Endothelial cell of umbilical vein (primary cell): Measurements from ENCODE around the gene PREP. TPM values are rescaled to one million over a fixed set of nuclear protein-coding genes. Genes with fewer than 3 reads are reported as not detected.

Experiments used
- BruUV-seq: library from RNA; stranded (reverse); fragments of 400-500 nt; replicated peaks from 2 replicates; lab custom pipeline; 2021; lab: Mats Ljungman, UMichigan
- CTCF ChIA-PET: fragments of 300-600, 350-600 bp; sonication (Branson Sonifier 250); formaldehyde crosslinking; loops from one replicate; lab custom pipeline; 2021; ENCODE audit warnings: antibody characterized with exemption, inconsistent platforms; lab: Charles Lee
- POLR2A ChIA-PET: fragments of 300-600, 350-600 bp; sonication (Branson Sonifier 250); formaldehyde crosslinking; loops from one replicate; lab custom pipeline; 2021; ENCODE audit warnings: antibody characterized with exemption, inconsistent platforms; lab: Charles Lee
- DNase-seq: peaks from one replicate; pipeline ENCODE4 v3.0.0-alpha.2; 2011; ENCODE audit warnings: low read depth, low spot score
- FAIRE-seq: peaks from 2 replicates; lab custom pipeline; 2011; peaks lifted over from hg19 to GRCh38; lab: Jason Lieb, UNC
- H2AFZ ChIP-seq: 2 replicates; pipeline ENCODE4 v1.6.0; 2012; ENCODE audit warnings: low read depth, low read length, control low read depth, inconsistent platforms
- H3K27ac ChIP-seq: 2 replicates; pipeline ENCODE4 v1.5.1; 2011; ENCODE audit warnings: low read depth, mild to moderate bottlenecking, control low read depth, low read length, moderate library complexity; ENCODE audit not compliant: insufficient read depth
- H3K27me3 ChIP-seq, 2 experiments: 2 replicates each; pipeline versions ENCODE4 v1.6.0 to v1.6.1; 2011; ENCODE audit warnings: low read length in 2 of 2, mixed read lengths in 1 of 2; ENCODE audit not compliant: control insufficient read depth in 2 of 2, insufficient read depth in 2 of 2
- H3K36me3 ChIP-seq, 2 experiments: 2 replicates in 1 of 2; 3 replicates in 1 of 2; pipeline ENCODE4 v1.5.1; 2011; ENCODE audit warnings: low read length in 2 of 2, mild to moderate bottlenecking in 1 of 2, moderate library complexity in 1 of 2; ENCODE audit not compliant: control insufficient read depth in 2 of 2, insufficient read depth in 2 of 2; ENCODE audit errors: extremely low read depth in 1 of 2
- H3K4me1 ChIP-seq: 3 replicates; pipeline ENCODE4 v1.5.1; 2011; ENCODE audit warnings: mild to moderate bottlenecking, low read length; ENCODE audit not compliant: control insufficient read depth, insufficient read depth; ENCODE audit errors: extremely low read depth
- H3K4me2 ChIP-seq: 2 replicates; pipeline ENCODE4 v1.6.1; 2011; ENCODE audit warnings: low read length, control low read depth, mixed read lengths; ENCODE audit not compliant: insufficient read depth
- H3K4me3 ChIP-seq, 3 experiments: fragments of 200-600 bp in 1 of 3; sonication (generic), shearing (Covaris generic) in 1 of 3; replicated peaks in 1 of 3; 2 replicates each; pipeline ENCODE4 v1.5.1; 2011 to 2016; ENCODE audit warnings: control low read depth in 3 of 3, low read length in 3 of 3, mild to moderate bottlenecking in 2 of 3, inconsistent platforms in 1 of 3, low read depth in 1 of 3, moderate library complexity in 1 of 3; ENCODE audit not compliant: insufficient read depth in 1 of 3
- H3K79me2 ChIP-seq: 2 replicates; pipeline ENCODE4 v1.6.0; 2012; ENCODE audit warnings: low read length, inconsistent platforms; ENCODE audit not compliant: control insufficient read depth, insufficient read depth
- H3K9ac ChIP-seq: replicated peaks from 2 replicates; pipeline ENCODE3; 2011; ENCODE audit warnings: low read length, control low read depth; ENCODE audit not compliant: insufficient read depth; ENCODE audit errors: extremely low read depth
- H3K9me1 ChIP-seq: replicated peaks from 3 replicates; pipeline ENCODE4 v1.6.0; 2011; ENCODE audit warnings: mild to moderate bottlenecking, low read length; ENCODE audit not compliant: control insufficient read depth, insufficient read depth; ENCODE audit errors: extremely low read depth
- H3K9me3 ChIP-seq: replicated peaks from 2 replicates; pipeline ENCODE4 v1.5.1; 2012; ENCODE audit warnings: low read length, inconsistent platforms; ENCODE audit not compliant: control insufficient read depth, insufficient read depth
- H4K20me1 ChIP-seq: replicated peaks from 2 replicates; pipeline ENCODE3; 2011; ENCODE audit warnings: mild to moderate bottlenecking, low read length; ENCODE audit not compliant: control insufficient read depth, insufficient read depth; ENCODE audit errors: extremely low read depth
- EZH2 ChIP-seq: IDR thresholded peaks from 2 replicates; pipeline ENCODE4 v1.6.1; 2012; ENCODE audit warnings: borderline replicate concordance, low read depth, mild to moderate bottlenecking, moderate library complexity, low read length, inconsistent platforms; ENCODE audit not compliant: severe bottlenecking
- FOS ChIP-seq: IDR thresholded peaks from 2 replicates; pipeline ENCODE4 v1.6.1; 2011; ENCODE audit warnings: mild to moderate bottlenecking, low read length, moderate library complexity, borderline replicate concordance; ENCODE audit not compliant: insufficient read depth
- GATA2 ChIP-seq: IDR thresholded peaks from 2 replicates; pipeline ENCODE4 v1.7.0; 2011; ENCODE audit warnings: low read depth, mild to moderate bottlenecking, moderate library complexity, mixed read lengths, low read length; ENCODE audit not compliant: insufficient read length, insufficient read depth
- JUN ChIP-seq: IDR thresholded peaks from 2 replicates; pipeline ENCODE4 v1.6.1; 2011; ENCODE audit warnings: borderline replicate concordance, low read depth; ENCODE audit not compliant: insufficient read length, insufficient read depth
- MYC ChIP-seq: IDR thresholded peaks from one replicate; pipeline ENCODE4 v1.6.1; 2011; ENCODE audit warnings: mild to moderate bottlenecking, low read depth, low read length
- POLR2A ChIP-seq: IDR thresholded peaks from 2 replicates; pipeline ENCODE4 v1.6.1; 2012; ENCODE audit warnings: low read depth, mild to moderate bottlenecking, control low read depth, low read length
- POLR2AphosphoS5 ChIP-seq: IDR thresholded peaks from 2 replicates; pipeline ENCODE4 v1.6.1; 2012; ENCODE audit warnings: low read depth, mild to moderate bottlenecking, control low read depth, low read length, moderate library complexity; ENCODE audit not compliant: insufficient read depth
- dilution Hi-C: fragments of 300-500 bp; cut with MboI; formaldehyde crosslinking; loops from one replicate; pipeline ENCODE4 v1.15.0; 2019; ENCODE audit warnings: low sequenced_read_pairs; ENCODE audit not compliant: extremely low pct_ligation_motif_present
- intact Hi-C: fragments of 100-400 bp; cut with micrococcal nuclease; formaldehyde crosslinking; loops from one replicate; pipeline ENCODE4 v1.10.0; 2022
- polyA plus RNA-seq, 4 experiments: library from polyadenylated mRNA; depleted of rRNA in 3 of 4; stranded (reverse) in 3 of 4; unstranded in 1 of 4; fragments of >200 nt; gene quantifications; 2 replicates each; pipeline versions ENCODE4 v1.2.1 to v1.2.3, GENCODE V29; 2011 to 2012; ENCODE audit warnings: missing spikeins in 1 of 4
- total RNA-seq: library from RNA; stranded (reverse); gene quantifications from 2 replicates; pipeline ENCODE4 v1.2.3, GENCODE V29; 2021
- TF ChIP-seq, protein P1 (sequence below), 2 donors: IDR thresholded peaks; 1 replicate in 1 of 2; 2 replicates in 1 of 2; pipeline ENCODE4 v1.5.1; 2011; ENCODE audit warnings: low read length in 2 of 2, mild to moderate bottlenecking in 2 of 2, moderate library complexity in 2 of 2, control low read depth in 1 of 2, inconsistent platforms in 1 of 2, low read depth in 1 of 2; ENCODE audit not compliant: insufficient read depth in 1 of 2; ENCODE audit errors: extremely low read depth in 1 of 2
- TF ChIP-seq, protein P2 (sequence below): IDR thresholded peaks from 2 replicates; pipeline ENCODE4 v1.6.1; 2011; ENCODE audit not compliant: insufficient read depth, insufficient read length

The PREP gene
- total and polyA plus RNA-seq, 2 donors (not counting 3 experiments of a cell fraction or from before 2014, with no cell fraction given) = 17.2 to 37.7 TPM

DNA sequence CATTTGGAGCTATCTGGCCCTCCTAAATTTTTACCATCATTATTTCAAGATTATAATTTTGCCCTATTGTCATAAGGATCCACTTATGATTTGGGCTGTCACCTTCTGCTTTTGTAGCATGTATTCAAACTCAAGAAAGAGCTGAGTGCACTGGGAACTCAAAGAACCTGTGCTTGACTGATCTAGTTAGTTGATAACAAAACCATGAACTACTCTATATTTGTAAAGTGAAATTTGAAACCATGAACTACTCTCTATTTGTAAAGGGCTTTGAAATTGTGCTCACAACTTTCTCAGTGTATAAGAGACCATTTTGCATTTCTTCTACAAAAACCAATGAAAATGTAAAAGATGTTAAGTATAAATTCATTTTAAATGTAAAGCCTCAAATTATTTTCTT, 145.5 kb downstream of the PREP start:
- no TSS peak for BruUV-seq
- H3K79me2 ChIP-seq = no peaks in the 10 kb centered on the region
- dilution Hi-C loops (no loop called here), intact Hi-C loops (no loop called here)
- no peaks in the 10 kb centered on the region for H3K36me3 ChIP-seq
- no peaks in the 10 kb centered on the region for H3K27me3 ChIP-seq
- no peaks in the 10 kb centered on the region for H4K20me1 ChIP-seq
- H3K4me1 ChIP-seq = no peaks in the 10 kb centered on the region
- no peak overlapping the region for H3K27ac ChIP-seq
- H3K9me1 ChIP-seq = no peaks in the 10 kb centered on the region
- FAIRE-seq (no peak), DNase-seq (no peak)
- H3K4me3 ChIP-seq = no peak overlapping the region
- H3K9me3 ChIP-seq = no peaks in the 10 kb centered on the region
- POLR2A ChIA-PET = no interaction called here
- no peak for TF ChIP-seq GATA2
- TF ChIP-seq, protein P1, sequence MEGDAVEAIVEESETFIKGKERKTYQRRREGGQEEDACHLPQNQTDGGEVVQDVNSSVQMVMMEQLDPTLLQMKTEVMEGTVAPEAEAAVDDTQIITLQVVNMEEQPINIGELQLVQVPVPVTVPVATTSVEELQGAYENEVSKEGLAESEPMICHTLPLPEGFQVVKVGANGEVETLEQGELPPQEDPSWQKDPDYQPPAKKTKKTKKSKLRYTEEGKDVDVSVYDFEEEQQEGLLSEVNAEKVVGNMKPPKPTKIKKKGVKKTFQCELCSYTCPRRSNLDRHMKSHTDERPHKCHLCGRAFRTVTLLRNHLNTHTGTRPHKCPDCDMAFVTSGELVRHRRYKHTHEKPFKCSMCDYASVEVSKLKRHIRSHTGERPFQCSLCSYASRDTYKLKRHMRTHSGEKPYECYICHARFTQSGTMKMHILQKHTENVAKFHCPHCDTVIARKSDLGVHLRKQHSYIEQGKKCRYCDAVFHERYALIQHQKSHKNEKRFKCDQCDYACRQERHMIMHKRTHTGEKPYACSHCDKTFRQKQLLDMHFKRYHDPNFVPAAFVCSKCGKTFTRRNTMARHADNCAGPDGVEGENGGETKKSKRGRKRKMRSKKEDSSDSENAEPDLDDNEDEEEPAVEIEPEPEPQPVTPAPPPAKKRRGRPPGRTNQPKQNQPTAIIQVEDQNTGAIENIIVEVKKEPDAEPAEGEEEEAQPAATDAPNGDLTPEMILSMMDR (IDR thresholded peaks at IDR 0.05; ENCODE audit: extremely low read depth in 1 of 2, insufficient read depth in 1 of 2, low read depth in 1 of 2, low read length in 2 of 2) = no peak
- TF ChIP-seq, protein P2, sequence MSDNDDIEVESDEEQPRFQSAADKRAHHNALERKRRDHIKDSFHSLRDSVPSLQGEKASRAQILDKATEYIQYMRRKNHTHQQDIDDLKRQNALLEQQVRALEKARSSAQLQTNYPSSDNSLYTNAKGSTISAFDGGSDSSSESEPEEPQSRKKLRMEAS = no peak
- no peak for TF ChIP-seq POLR2A
- no peak for TF ChIP-seq FOS
- TF ChIP-seq JUN = no peak
- TF ChIP-seq POLR2AphosphoS5 = no peak
- no peak for TF ChIP-seq MYC
- no peak for TF ChIP-seq EZH2
- CTCF ChIA-PET = interaction anchor here (1.3 kb wide), 1 partner anchor 104 kb away, joined by 3 read pairs; no protein-coding TSS in a partner anchor
- H3K4me2 ChIP-seq = no peak overlapping the region
- no peak overlapping the region for H3K9ac ChIP-seq
- no peak overlapping the region for H2AFZ ChIP-seq
